HG02973 (cell line): ENCODE results near the gene YWHAE.
"Not testable (repeated sequence)": the region's sequence is repeated elsewhere in the genome, so short reads cannot be mapped to it uniquely, and the experiment has no call there.

ENCODE experiments used
- ATAC-seq: cut with Tn5 transposase; IDR thresholded peaks from one replicate; pipeline ENCODE4 v1.9.1; 2021; ENCODE audit warnings: moderate library complexity; ENCODE audit not compliant: unreplicated experiment

YWHAE gene

DNA sequence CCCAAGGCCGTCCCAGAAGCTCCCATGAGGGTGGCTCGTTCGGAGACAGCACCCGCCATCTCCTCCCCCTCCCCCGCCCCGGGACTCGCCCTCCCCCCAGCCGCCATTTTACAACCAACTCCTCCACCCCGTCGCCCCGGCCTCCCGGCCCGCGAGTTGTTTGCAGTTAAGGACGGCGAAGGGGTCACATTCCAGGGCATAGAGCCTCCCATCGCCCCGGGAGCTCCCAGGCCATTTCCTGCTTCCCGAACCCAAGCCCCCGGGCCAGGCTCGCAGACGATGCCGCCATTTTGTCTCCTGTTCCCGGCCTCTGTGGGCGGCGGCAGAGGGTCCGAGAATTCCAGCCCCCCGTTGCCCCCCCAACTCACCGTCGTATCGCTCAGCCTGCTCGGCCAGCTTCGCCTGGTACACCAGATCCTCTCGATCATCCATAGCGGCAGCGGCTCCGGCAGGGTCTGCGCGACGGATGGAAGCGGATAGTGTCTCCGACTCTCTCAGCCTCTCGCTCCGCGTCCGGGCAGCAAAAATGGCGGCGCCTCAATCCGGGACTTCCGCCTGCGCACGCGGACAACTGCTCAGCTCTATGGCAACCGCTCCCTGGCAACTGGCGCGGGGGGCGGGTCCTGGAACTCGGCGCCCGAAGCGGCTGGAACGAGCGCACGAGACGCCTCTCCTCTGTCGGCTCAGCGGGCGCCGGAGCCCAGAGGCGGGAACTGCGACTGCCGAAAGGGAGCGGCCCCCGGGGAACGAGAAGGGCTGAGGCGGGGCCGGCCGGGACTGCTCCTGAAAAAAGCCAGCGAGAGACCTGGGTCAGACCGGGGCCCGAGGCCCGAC lies at the start of gene YWHAE:
Gene YWHAE, minus strand, starts transcription at position 544 of the 834 bp plus-strand sequence. Its CDS starts 112 bp downstream, at position 432.
- peak; percentile 91 for ATAC-seq

DNA sequence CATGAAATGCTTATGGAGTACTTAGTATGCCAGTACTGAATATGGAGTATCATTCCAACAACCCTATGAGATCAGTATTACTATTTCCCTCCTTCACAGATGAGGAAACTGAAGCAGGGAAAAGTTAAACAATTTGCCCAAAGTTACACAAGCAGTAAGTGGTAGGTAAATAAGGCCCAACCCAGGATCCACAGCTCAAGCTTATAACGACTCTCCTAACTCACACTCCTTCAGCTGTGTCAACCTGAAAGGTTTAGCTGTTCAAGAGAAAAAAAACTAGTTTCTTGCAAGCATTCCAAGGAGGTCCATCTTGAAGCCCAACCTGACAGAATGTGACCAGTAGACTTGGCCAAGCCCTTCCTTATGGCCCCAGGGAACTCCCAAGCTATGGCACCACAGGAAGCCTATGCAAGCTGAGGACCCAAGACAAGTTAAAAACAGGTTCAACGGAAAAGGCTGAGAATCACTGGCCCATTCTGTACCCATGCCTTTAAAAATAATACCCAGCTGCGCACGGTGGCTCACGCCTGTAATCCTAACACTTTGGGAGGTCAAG lies 49.5 kb upstream of the YWHAE start:
- ATAC-seq: no peak

DNA sequence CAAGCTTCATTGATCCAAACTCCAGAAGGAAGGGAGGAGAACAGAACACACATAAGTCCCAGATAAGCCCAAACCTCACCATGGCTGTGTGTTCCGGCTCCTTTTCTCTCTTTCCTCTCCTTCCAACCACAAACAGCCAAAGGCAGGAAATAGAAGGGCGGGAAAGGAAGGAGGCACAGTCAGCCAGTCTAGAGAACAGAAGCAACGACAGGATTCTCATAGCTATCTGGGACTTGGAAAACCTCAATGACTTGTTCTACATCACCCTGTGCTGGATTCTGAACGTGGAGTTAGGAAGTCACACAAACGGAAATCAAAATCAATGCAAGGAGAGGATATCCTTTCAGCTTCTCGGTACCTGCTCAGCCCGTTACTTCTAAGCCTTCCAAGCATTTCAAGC lies 47.0 kb upstream of the YWHAE start:
- no peak for ATAC-seq

DNA sequence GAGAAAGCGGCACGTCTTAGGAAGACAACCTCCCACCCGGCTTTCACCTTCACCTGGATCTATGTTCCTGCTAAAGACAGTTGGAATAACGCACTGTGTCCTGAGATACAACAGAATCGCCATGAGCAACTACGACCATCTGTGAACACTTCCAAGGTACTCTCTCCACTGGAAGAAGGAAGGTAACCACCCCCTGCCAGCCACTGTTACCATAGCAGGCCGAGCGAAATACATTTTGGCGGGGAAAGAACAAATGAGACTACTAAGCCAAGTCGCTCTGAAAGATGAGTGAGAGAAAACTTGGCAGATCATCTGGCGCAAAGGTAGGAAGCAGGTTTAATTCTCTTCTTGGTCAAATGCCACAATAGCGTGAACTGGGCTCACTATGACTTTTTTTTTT lies 46.2 kb upstream of the YWHAE start:
- ATAC-seq: no peak

DNA sequence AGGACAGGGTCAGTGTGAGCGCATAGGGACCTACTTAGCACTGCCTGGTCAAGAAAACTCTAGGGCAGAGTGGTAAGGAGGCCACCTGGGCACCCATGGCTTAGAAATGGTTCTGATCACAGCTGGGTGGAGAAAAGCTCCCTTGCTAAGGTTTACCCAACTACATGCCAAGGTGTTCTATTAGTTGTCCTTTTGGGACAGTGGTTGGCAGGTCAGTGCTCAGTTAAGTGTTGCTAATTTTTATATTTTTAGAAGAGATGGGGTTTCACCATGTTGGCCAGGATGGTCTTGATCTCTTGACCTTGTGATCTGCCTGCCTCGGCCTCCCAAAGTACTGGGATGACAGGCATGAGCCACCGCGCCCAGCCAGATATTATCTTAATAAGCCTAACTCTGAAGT lies 45.7 kb upstream of the YWHAE start:
- ATAC-seq: not testable (repeated sequence)

DNA sequence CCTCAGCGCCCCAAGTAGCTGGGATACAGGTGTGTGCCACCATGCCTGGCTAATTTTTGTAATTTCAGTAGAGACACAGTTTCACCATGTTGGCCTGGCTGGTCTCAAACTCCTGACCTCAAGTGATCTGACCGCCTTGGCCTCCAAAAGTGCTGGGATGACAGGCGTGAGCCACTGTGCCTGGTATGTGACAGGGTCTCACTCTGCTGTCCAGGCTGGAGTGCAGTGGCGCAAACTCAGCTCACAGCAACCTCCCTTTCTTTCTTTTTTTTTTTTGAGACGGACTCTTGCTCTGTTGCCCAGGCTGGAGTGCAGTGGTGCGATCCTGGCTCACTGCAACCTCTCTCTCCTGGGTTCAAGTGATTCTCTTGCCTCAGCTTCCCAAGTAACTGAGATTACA lies 42.7 kb upstream of the YWHAE start:
- not testable (repeated sequence) for ATAC-seq

DNA sequence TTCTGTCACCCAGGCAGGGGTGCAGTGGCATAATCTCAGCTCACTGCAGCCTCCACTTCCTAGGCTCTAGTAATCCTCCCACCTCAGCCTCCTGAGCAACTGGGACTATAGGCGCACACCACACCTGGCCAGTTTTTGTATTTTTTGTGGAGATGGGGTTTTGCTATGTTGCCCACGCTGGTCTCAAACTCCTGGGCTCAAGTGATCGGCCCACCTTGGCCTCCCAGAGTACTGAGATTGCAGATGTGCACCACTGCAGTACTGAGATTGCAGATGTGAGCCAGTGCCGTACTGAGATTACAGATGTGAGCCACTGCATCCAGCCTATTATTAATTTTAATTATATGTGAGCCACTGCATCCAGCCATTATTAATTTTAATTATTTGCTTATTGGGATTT lies 42.2 kb upstream of the YWHAE start:
- ATAC-seq: no peak

DNA sequence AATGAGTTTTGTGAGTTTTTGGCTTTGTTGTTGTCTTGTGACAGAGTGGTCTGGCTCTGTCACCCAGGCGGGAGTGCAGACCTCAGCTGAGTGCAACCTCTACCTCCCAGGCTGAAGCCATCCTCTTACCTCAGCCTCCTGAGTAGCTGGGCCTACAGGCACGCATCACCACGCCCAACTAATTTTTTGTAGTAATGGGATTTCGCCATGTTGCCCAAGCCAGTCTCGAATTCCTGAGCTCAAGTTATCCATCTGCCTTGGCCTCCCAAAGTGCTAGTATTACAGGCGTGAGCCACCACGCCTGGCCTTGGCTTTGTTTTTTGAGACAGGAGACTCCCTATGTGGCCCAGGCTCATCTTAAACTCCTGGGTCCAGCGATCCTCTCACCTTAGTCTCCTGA lies 40.9 kb upstream of the YWHAE start:
- no peak for ATAC-seq

DNA sequence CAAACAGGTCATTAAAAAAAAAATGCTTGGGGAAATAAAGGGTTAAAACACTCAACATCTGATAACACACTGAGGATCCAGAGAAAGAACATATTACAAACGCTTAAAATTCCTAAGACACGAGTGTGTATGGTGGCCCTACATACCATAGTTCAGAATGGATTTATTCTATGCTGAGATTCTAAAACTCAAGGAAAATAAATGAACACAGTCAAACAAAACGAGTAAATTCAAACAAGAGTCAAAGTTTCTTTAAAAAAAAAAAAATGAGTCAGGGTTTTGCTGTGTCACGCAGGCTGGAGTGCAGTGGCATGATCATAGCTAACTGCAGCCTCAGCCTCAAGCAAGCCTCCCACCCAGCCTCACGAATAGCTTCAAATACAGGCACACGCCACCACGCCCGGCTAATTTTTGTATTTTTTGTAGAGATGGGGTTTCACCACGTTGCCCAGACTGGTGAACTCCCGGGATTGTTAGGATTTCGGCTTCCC lies 38.6 kb upstream of the YWHAE start:
- no peak for ATAC-seq

DNA sequence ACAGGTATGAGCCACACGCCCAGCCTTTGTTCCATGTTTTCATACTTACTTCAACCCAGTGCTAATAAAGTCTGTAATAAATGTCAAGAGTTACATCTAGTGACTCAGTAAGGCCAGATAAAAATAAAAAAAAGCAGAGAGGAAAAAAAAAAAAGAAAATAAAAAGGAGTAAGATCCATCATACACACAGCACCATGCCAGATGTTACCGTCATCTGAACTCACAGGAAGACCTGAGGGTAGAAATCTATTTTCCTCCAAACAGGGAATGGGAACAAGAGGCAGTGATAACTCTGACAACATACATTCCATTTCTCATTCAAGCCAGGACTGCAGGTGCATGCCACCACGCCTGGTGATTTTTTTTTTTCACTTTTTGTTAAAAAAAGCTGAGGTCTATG lies 35.3 kb upstream of the YWHAE start:
- ATAC-seq: no peak

DNA sequence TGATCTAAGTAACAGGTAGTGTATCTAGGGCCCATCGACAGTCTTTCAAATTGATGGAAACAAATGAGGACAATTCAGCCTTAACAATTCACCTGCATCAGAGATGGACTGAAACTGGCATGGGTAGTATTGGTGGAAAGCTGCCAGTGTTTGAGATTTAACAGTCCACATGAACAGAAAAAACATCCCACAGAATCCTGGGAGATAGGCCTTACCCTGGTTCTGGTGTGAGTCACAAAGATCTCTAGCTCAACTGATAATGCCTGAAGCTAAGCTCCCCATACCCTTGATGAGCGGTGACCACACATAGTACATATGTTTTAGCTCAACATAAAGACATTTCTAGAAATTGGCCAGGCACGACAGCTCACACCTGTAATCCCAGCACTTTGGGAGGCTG lies 34.1 kb upstream of the YWHAE start:
- no peak for ATAC-seq

DNA sequence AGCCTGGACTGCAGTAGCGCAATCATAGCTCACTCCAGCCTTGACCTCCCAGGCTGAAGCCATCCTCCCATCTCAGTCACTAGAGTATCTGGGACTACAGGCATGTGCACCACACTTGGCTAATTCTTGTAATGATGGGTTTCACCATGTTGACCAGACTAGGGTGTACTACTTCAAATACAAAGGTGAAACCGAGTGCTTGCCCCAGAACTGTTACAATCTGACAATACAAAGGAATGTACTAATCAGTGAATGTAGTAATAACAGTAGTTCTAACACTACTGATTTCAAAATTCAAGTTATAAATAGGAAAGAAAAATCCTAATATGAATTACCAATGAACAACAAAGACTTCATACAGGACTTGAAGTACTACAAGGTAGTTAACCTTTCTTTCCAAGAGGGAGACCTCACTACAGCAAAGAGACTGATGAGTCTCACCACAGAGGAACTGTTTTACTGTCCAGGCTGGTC lies 31.6 kb upstream of the YWHAE start:
- ATAC-seq: no peak

DNA sequence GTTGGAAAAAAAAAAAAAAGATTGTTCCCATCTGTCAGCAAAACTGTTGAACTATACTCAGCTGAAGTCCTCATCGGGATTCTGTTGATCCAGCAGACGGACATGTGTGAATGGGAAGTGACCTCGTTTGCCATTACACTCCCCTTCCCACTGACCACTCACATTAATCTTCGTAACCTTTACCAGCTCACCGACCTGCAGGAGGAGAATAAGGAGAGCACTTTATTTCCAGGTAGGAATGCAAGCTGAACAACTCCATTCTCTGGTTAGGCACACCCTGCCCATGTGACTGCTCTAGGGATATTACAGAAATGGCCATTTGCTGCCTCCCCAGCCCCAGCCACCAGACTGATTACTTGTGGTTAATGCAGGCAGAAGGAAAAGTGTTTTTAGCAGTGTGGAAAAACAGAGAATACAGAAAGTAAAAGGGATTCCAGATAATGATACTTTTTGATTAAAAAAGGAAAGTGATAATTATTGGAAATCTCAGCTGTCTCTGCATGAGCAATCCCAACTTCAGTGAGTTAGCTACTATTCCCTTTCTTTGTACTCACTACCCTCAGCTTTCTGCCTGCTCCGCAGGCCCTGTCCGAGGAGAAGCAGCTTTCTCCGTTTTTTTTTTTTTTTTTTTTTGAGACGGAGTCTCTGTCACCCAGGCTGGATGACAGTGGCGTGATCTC lies 23.6 kb upstream of the YWHAE start:
- no peak for ATAC-seq

DNA sequence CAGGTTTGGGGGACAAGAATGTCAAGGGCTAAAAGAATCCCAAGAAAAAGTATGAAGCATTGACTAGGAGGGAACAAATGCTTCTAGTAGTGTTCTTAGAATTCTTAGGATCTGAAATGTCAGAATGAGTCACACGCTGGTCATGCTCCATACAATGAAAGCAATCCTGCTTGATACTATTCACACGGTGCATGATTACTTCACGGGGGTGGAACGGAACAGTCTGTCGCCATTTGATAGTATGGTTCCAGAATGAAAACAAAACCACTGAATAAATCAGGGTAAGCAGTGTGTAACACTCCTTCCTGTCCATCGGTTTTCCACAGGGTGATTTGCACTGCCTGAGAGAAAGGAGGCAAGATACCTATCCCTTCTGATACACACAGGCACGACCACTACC lies 22.9 kb upstream of the YWHAE start:
- no peak for ATAC-seq

DNA sequence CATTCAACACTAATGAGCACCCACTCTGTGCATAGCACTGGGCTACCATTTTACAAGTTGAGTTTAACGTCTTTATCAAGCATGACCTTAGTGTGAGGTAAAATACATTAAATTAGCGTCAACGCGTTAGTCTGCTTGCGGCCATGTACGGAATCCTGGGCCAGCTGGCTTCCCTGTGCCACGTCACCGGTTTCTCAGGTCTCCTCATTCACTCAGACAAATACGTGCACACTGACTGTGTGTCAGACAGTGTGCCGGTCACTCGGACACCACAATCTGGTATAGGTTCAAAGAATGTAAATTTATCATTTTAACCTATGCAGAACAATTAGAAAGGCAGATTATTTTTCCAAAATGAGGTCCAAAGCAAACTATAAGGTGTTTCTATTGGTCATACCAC lies 21.4 kb upstream of the YWHAE start:
- no peak for ATAC-seq

DNA sequence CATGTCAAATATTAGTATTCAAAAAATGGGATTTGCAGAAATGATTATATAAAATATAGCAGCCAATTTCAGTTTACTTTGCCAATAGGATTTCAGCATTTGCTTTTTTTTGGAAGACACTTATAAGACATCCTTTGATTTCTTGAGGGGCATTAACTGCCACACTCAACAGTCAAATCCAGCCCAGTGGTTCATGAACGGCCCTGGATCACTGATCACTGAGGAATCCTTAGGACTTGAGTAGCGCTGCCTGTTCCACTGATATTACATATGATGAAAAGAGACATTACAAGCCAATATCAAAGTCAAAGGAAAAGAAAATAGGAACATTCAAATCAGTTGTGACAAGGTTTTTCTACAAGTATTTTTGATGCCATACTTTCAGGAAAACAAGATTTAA lies 21.0 kb upstream of the YWHAE start:
- ATAC-seq: no peak

DNA sequence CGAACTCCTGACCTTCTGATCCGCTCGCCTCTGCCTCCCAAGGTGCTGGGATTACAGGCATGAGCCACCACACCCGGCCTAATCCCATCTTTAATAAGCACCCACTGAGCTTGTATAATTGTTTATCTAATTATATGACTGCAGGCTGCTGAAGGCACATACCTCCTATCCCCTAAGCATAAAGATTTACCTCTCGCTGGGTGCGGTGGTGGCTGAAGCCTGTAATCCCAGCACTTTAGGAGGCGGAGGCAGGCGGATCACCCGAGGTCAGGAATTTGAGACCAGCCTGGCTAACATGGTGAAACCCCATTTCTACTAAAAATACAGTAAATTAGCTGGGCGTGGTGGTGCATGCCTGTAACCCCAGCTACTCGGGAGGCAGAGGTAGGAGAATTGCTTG lies 20.1 kb upstream of the YWHAE start:
- ATAC-seq: no peak

DNA sequence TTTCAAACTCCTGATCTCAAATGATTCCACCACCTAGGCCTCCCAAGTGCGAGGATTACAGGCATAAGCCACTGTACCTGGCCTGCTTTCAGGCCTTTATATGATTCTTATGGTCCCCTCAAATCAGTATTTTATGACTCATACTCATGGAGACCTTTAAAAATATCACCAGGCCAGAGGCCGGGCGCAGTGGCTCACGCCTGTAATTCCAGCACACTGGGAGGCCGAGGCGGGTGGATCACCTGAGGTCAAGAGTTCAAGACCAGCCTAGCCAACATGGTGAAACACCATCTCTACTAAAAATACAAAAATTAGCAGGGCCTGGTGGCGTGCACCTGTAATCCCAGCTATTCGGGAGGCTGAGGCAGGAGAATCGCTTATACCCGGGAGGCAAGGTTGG lies 18.5 kb upstream of the YWHAE start:
- ATAC-seq: not testable (repeated sequence)

DNA sequence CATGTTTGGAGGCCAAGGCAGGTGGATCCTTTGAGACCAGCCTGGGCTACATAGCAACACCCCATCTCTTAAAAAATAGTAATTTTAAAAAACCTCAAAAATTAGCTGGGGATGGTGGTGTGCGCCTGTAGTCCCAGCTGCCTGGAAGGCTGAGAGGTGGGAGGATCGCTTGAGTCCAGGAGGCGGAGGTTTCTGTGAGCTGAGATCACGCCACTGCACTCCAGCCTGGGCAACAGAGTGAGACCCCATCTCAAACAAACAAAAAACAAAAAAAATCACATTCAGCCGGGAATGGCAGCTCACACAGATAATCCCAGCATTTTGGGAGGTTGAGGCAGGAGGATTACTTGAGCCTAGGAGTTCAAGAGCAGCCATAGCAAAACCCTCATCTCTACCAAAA lies 16.4 kb upstream of the YWHAE start:
- ATAC-seq: no peak

DNA sequence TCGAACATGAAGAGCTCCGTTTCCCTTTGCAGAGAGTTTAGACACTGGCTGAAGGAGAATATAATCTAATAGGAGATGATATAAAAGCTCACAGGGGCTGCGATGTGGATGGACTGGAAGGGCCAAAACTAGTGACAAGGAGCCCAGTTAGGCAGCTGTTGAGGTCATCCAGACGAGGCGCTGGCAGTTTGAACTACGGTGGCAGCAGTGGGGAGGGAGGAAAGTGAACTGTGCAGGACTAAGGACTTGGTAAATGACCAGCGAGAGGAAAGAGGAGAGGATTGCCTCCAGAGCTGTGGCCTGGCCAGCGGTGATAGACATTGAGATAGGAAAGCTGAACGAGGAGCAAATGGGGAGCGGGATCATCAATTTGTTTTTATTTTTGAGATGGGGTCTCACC lies 14.6 kb upstream of the YWHAE start:
- no peak for ATAC-seq

DNA sequence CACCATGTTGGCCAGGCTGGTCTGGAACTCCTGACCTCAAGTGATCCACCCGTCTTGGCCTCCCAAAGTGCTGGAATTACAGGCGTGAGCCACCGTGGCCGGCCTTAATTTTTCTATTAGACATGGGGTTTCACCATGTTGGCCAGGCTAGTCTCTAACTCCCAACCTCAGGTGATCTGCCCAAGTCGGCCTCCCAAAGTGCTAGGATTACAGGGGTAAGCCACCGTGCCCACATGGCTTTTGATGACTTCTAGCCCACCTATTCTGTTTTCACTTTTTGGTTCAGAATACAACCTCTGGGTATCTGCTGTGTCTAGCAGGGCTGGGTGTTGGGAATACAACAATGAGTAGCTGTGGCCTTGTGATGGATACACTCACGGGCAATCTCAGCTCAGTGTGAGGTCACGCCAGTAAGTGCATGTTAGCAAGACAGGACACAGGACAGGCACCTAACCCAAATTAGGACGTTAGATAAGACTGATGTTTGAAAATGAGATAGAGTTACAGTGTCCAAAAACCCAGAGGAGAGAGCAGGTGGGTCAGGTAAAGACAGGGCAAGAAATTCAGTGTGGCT lies 14.1 kb upstream of the YWHAE start:
- ATAC-seq: no peak
